ENCODE results near the gene PRRG2. TPM values are rescaled to one million over a fixed set of nuclear protein-coding genes. Genes with fewer than 3 reads are reported as not detected.

Gene PRRG2
- total and polyA plus RNA-seq, 2 experiments from 2014 or later = 2.0 to 3.8 TPM

- Mint-ChIP-seq H3K4me1 (peaks cover 12% of the 10 kb centered on the region), H3K27me3 (ENCODE audit: insufficient read depth, low read depth, poor library complexity) (peaks cover 22% of the 10 kb centered on the region), H3K36me3 (ENCODE audit: low read depth) (peaks cover 29% of the 10 kb centered on the region), H3K27ac (peak overlapping the region; percentile 90), H3K9me3 (no peaks in the 10 kb centered on the region; the same call in 2 of the 3 replicates), H3K4me3 (peak overlapping the region; percentile 90)
- H4K20me1 ChIP-seq (replicated peaks; ENCODE audit: insufficient read depth) = no peaks in the 10 kb centered on the region; the same call in 1 of the 2 replicates
- TF ChIP-seq POLR2AphosphoS5 (IDR thresholded peaks at IDR 0.05; ENCODE audit: low read depth) = no peak; the same call in 1 of the 2 replicates
- no peak for TF ChIP-seq STAT1 (IDR thresholded peaks at IDR 0.05; ENCODE audit: unreplicated experiment)
- TF ChIP-seq ZNF114 (CRISPR knock-in tag; IDR thresholded peaks at IDR 0.05) = no peak
- no peak for TF ChIP-seq ZNF331 (CRISPR knock-in tag; IDR thresholded peaks at IDR 0.05; ENCODE audit: low read depth)
- no peak for TF ChIP-seq JUNB (IDR thresholded peaks at IDR 0.05; ENCODE audit: unreplicated experiment)
- no peak for TF ChIP-seq EZH2phosphoT487 (IDR thresholded peaks at IDR 0.05; ENCODE audit: unreplicated experiment)
- H3K4me2 ChIP-seq = peak overlapping the region; percentile 88
- H3K36me3 ChIP-seq (ENCODE audit: insufficient read depth) = peaks cover 8% of the 10 kb centered on the region; the same call in 1 of the 2 replicates
- peaks cover 40% of the 10 kb centered on the region for H3K79me2 ChIP-seq (replicated peaks; ENCODE audit: insufficient read depth)
- peaks cover 9% of the 10 kb centered on the region for H3K4me1 ChIP-seq (ENCODE audit: insufficient read depth)
- H3F3A ChIP-seq (replicated peaks; ENCODE audit: low read depth) = peaks cover 24% of the 10 kb centered on the region
- H3K9me2 ChIP-seq (ENCODE audit: insufficient read depth) = no peaks in the 10 kb centered on the region
- no peak overlapping the region for H2AFZ ChIP-seq
- DNase-seq (ENCODE audit: low spot score) = peak; percentile 69
- H3K4me3 ChIP-seq = peak overlapping the region; percentile 99
- H3K27me3 ChIP-seq (ENCODE audit: insufficient read depth) = no peaks in the 10 kb centered on the region
- peak overlapping the region; percentile 99 for H3K27ac ChIP-seq (ENCODE audit: low read depth)
- ATAC-seq = peak; percentile 0; the same call in 1 of the 3 replicates
These were observed 11.5 kb downstream of the PRRG2 start for GRCh38 chr19:49592486-49593232.

GRCh38 chr19:49593233-49594113, 12.4 kb downstream of the PRRG2 start:
- Histone ChIP-seq H3K27me3 (ENCODE audit: insufficient read depth) (no peaks in the 10 kb centered on the region), H3K79me2 (replicated peaks; ENCODE audit: insufficient read depth) (peaks cover 48% of the 10 kb centered on the region), H3K9me2 (ENCODE audit: insufficient read depth) (no peaks in the 10 kb centered on the region), H3F3A (replicated peaks; ENCODE audit: low read depth) (peaks cover 24% of the 10 kb centered on the region), H3K4me3 (peak overlapping the region; percentile 99), H4K20me1 (replicated peaks; ENCODE audit: insufficient read depth) (peaks cover under 1% of the 10 kb centered on the region; the same call in 1 of the 2 replicates), H2AFZ (no peak overlapping the region), H3K4me2 (peak overlapping the region; percentile 88), H3K4me1 (ENCODE audit: insufficient read depth) (peaks cover 9% of the 10 kb centered on the region), H3K36me3 (ENCODE audit: insufficient read depth) (peaks cover 8% of the 10 kb centered on the region; the same call in 1 of the 2 replicates), H3K27ac (ENCODE audit: low read depth) (peak overlapping the region; percentile 99)
- no peaks in the 10 kb centered on the region; the same call in 2 of the 3 replicates for H3K9me3 Mint-ChIP-seq
- peaks cover 22% of the 10 kb centered on the region for H3K27me3 Mint-ChIP-seq (ENCODE audit: insufficient read depth, low read depth, poor library complexity)
- peaks cover 36% of the 10 kb centered on the region for H3K36me3 Mint-ChIP-seq (ENCODE audit: low read depth)
- H3K4me3 Mint-ChIP-seq = peak overlapping the region; percentile 90
- peak; percentile 38 for ATAC-seq
- peak; percentile 99 for DNase-seq (ENCODE audit: low spot score)
- H3K27ac Mint-ChIP-seq = peak overlapping the region; percentile 93
- H3K4me1 Mint-ChIP-seq = peaks cover 12% of the 10 kb centered on the region
- TF ChIP-seq NANOG (IDR thresholded peaks at IDR 0.05; ENCODE audit: borderline replicate concordance) = no peak
- TF ChIP-seq EZH2phosphoT487 (IDR thresholded peaks at IDR 0.05; ENCODE audit: unreplicated experiment) = no peak
- TF ChIP-seq, protein P1, sequence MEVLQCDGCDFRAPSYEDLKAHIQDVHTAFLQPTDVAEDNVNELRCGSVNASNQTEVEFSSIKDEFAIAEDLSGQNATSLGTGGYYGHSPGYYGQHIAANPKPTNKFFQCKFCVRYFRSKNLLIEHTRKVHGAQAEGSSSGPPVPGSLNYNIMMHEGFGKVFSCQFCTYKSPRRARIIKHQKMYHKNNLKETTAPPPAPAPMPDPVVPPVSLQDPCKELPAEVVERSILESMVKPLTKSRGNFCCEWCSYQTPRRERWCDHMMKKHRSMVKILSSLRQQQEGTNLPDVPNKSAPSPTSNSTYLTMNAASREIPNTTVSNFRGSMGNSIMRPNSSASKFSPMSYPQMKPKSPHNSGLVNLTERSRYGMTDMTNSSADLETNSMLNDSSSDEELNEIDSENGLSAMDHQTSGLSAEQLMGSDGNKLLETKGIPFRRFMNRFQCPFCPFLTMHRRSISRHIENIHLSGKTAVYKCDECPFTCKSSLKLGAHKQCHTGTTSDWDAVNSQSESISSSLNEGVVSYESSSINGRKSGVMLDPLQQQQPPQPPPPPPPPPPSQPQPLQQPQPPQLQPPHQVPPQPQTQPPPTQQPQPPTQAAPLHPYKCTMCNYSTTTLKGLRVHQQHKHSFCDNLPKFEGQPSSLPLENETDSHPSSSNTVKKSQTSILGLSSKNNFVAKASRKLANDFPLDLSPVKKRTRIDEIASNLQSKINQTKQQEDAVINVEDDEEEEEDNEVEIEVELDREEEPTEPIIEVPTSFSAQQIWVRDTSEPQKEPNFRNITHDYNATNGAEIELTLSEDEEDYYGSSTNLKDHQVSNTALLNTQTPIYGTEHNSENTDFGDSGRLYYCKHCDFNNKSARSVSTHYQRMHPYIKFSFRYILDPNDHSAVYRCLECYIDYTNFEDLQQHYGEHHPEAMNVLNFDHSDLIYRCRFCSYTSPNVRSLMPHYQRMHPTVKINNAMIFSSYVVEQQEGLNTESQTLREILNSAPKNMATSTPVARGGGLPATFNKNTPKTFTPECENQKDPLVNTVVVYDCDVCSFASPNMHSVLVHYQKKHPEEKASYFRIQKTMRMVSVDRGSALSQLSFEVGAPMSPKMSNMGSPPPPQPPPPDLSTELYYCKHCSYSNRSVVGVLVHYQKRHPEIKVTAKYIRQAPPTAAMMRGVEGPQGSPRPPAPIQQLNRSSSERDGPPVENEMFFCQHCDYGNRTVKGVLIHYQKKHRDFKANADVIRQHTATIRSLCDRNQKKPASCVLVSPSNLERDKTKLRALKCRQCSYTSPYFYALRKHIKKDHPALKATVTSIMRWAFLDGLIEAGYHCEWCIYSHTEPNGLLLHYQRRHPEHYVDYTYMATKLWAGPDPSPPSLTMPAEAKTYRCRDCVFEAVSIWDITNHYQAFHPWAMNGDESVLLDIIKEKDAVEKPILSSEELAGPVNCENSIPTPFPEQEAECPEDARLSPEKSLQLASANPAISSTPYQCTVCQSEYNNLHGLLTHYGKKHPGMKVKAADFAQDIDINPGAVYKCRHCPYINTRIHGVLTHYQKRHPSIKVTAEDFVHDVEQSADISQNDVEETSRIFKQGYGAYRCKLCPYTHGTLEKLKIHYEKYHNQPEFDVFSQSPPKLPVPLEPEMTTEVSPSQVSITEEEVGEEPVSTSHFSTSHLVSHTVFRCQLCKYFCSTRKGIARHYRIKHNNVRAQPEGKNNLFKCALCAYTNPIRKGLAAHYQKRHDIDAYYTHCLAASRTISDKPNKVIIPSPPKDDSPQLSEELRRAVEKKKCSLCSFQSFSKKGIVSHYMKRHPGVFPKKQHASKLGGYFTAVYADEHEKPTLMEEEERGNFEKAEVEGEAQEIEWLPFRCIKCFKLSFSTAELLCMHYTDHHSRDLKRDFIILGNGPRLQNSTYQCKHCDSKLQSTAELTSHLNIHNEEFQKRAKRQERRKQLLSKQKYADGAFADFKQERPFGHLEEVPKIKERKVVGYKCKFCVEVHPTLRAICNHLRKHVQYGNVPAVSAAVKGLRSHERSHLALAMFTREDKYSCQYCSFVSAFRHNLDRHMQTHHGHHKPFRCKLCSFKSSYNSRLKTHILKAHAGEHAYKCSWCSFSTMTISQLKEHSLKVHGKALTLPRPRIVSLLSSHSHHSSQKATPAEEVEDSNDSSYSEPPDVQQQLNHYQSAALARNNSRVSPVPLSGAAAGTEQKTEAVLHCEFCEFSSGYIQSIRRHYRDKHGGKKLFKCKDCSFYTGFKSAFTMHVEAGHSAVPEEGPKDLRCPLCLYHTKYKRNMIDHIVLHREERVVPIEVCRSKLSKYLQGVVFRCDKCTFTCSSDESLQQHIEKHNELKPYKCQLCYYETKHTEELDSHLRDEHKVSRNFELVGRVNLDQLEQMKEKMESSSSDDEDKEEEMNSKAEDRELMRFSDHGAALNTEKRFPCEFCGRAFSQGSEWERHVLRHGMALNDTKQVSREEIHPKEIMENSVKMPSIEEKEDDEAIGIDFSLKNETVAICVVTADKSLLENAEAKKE (CRISPR knock-in tag; IDR thresholded peaks at IDR 0.05) = no peak
- TF ChIP-seq POLR2AphosphoS5 (IDR thresholded peaks at IDR 0.05; ENCODE audit: low read depth) = peak; percentile 76
- TF ChIP-seq CREB1 (CRISPR knock-in tag; IDR thresholded peaks at IDR 0.05; ENCODE audit: low read depth) = peak; percentile 37; the same call in 1 of the 2 replicates
- TF ChIP-seq ZNF114 (CRISPR knock-in tag; IDR thresholded peaks at IDR 0.05) = no peak
- no peak for TF ChIP-seq ZNF331 (CRISPR knock-in tag; IDR thresholded peaks at IDR 0.05; ENCODE audit: low read depth)
